ENCODE measurements around the gene ITPR1.

ITPR1 gene

GRCh38 chr3:4686619-4687018 is 193.5 kb downstream of the ITPR1 start:
- DNase-seq (ENCODE audit: low spot score): no peak

- no peak for DNase-seq (ENCODE audit: low spot score)
These were observed 194.0 kb downstream of the ITPR1 start for GRCh38 chr3:4687167-4687566.

GRCh38 chr3:4687596-4687995 is 194.4 kb downstream of the ITPR1 start:
- no peak for DNase-seq (ENCODE audit: low spot score)

GRCh38 chr3:4688411-4688810 is 195.3 kb downstream of the ITPR1 start:
- no peak for DNase-seq (ENCODE audit: low spot score)

- no peak for DNase-seq (ENCODE audit: low spot score)
These were observed 195.9 kb downstream of the ITPR1 start for GRCh38 chr3:4689021-4689420.

- no peak for DNase-seq (ENCODE audit: low spot score)
These were observed 197.1 kb downstream of the ITPR1 start for GRCh38 chr3:4690277-4690676.

- no peak for DNase-seq (ENCODE audit: low spot score)
These were observed 200.5 kb downstream of the ITPR1 start for GRCh38 chr3:4693620-4694019.

GRCh38 chr3:4695846-4696245 is 202.7 kb downstream of the ITPR1 start:
- DNase-seq (ENCODE audit: low spot score): no peak

- no peak for DNase-seq (ENCODE audit: low spot score)
These were observed 203.1 kb downstream of the ITPR1 start for GRCh38 chr3:4696266-4696665.

- DNase-seq (ENCODE audit: low spot score): no peak
These were observed 205.1 kb downstream of the ITPR1 start for GRCh38 chr3:4698125-4698821.

GRCh38 chr3:4703054-4703480 is 209.9 kb downstream of the ITPR1 start:
- no peak for DNase-seq (ENCODE audit: low spot score)

- DNase-seq (ENCODE audit: low spot score): no peak
These were observed 211.4 kb downstream of the ITPR1 start for GRCh38 chr3:4704552-4704951.

GRCh38 chr3:4707324-4707723 is 214.2 kb downstream of the ITPR1 start:
- DNase-seq (ENCODE audit: low spot score): no peak

GRCh38 chr3:4708230-4708629 is 215.1 kb downstream of the ITPR1 start:
- no peak for DNase-seq (ENCODE audit: low spot score)

- no peak for DNase-seq (ENCODE audit: low spot score)
These were observed 216.2 kb downstream of the ITPR1 start for GRCh38 chr3:4709341-4709740.

GRCh38 chr3:4710191-4710590 is 217.0 kb downstream of the ITPR1 start:
- no peak for DNase-seq (ENCODE audit: low spot score)

- no peak for DNase-seq (ENCODE audit: low spot score)
These were observed 218.5 kb downstream of the ITPR1 start for GRCh38 chr3:4711680-4711992.

GRCh38 chr3:4712109-4712508 is 219.0 kb downstream of the ITPR1 start:
- DNase-seq (ENCODE audit: low spot score): no peak

- DNase-seq (ENCODE audit: low spot score): no peak
These were observed 220.9 kb downstream of the ITPR1 start for GRCh38 chr3:4714045-4714444.

GRCh38 chr3:4716266-4716665 is 223.1 kb downstream of the ITPR1 start:
- no peak for DNase-seq (ENCODE audit: low spot score)

GRCh38 chr3:4716706-4717362 is 223.7 kb downstream of the ITPR1 start:
- DNase-seq (ENCODE audit: low spot score): no peak

GRCh38 chr3:4717363-4717740 is 224.2 kb downstream of the ITPR1 start:
- no peak for DNase-seq (ENCODE audit: low spot score)

GRCh38 chr3:4718179-4718736 is 225.1 kb downstream of the ITPR1 start:
- DNase-seq (ENCODE audit: low spot score): no peak

GRCh38 chr3:4719046-4719501 is 225.9 kb downstream of the ITPR1 start:
- no peak for DNase-seq (ENCODE audit: low spot score)

Data from cerebellar cortex (tissue), 1 donor.